Activated B cell treated with CpG ODN at 0.5 μM for 24 hours (primary cell): ENCODE results near the gene RBMS1. TPM values are rescaled to one million over a fixed set of nuclear protein-coding genes. Genes with fewer than 3 reads are reported as not detected.

Experiments
- ATAC-seq: fragments of 200-7000 bp; cut with Tn5 transposase; one replicate; pipeline ENCODE4 v1.10.0; 2021; ENCODE audit warnings: low read depth, mild to moderate bottlenecking, moderate library complexity
- CTCF ChIA-PET: fragments of 350-600 bp; sonication (Branson Sonifier 250); formaldehyde crosslinking; loops from one replicate; lab custom pipeline; 2021; ENCODE audit warnings: antibody characterized with exemption; lab: Charles Lee
- POLR2A ChIA-PET: fragments of 350-600 bp; sonication (Branson Sonifier 250); formaldehyde crosslinking; loops from one replicate; lab custom pipeline; 2021; ENCODE audit warnings: antibody characterized with exemption; lab: Charles Lee
- DNase-seq: peaks from one replicate; pipeline ENCODE4 v3.0.0; 2022
- H3K27ac Mint-ChIP-seq: one replicate; pipeline ENCODE4 v1.8.0; 2020; ENCODE audit warnings: mixed read lengths
- H3K27me3 Mint-ChIP-seq: one replicate; pipeline ENCODE4 v1.8.0; 2021; ENCODE audit warnings: mixed read lengths
- H3K36me3 Mint-ChIP-seq: one replicate; pipeline ENCODE4 v1.8.0; 2021; ENCODE audit warnings: low read depth, mixed read lengths
- H3K4me1 Mint-ChIP-seq: one replicate; pipeline ENCODE4 v1.8.0; 2021; ENCODE audit warnings: mixed read lengths
- H3K4me3 Mint-ChIP-seq: one replicate; pipeline ENCODE4 v1.8.0; 2020; ENCODE audit warnings: mild to moderate bottlenecking, mixed read lengths
- H3K9me3 Mint-ChIP-seq: one replicate; pipeline ENCODE4 v1.8.0; 2020; ENCODE audit warnings: mixed read lengths
- intact Hi-C: fragments of 100-400 bp; cut with micrococcal nuclease; formaldehyde crosslinking; loops from one replicate; pipeline ENCODE4 v1.15.1; 2024
- total RNA-seq: library from RNA; stranded (reverse); gene quantifications from 2 replicates; pipeline ENCODE4 v1.2.3, GENCODE V29; 2022
- TF ChIP-seq, protein P1 (sequence below): fragments of 200-600 bp; IDR thresholded peaks from one replicate; pipeline ENCODE4 v1.8.0; 2022; ENCODE audit warnings: antibody characterized with exemption, mild to moderate bottlenecking

The RBMS1 gene
- total RNA-seq, 1 donor from 2014 or later: 30.9 TPM

DNA sequence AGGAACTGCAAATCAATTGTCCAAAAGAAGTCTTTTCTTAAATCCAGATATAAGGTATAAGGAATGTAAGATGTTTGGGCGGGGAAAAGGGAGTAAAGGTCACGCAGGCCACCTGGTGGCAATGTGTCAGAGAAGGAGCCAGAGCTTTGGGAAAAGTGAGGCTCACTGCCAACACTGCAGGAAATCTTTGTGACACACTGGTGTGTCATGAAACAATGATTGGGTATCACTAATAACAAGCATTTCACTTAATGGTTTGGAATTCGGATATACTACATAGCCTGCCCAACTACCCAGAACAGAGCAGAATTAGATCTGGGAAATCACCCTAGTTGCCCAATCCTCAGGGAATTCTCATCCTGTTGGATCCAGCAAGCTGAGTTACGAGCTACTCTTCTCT, 61.0 kb downstream of the RBMS1 start:
- POLR2A ChIA-PET: no interaction called here
- H3K27me3 Mint-ChIP-seq: peaks cover 6% of the 10 kb centered on the region
- CTCF ChIA-PET: interaction anchor here (1.0 kb wide), 1 partner anchor 109 kb away, joined by 3 read pairs; no protein-coding TSS in a partner anchor
- DNase-seq (no peak), ATAC-seq (no peak)
- intact Hi-C loops: no loop called here
- H3K36me3 Mint-ChIP-seq: no peaks in the 10 kb centered on the region
- no peaks in the 10 kb centered on the region for H3K9me3 Mint-ChIP-seq
- H3K4me3 Mint-ChIP-seq: no peak overlapping the region
- TF ChIP-seq, protein P1, sequence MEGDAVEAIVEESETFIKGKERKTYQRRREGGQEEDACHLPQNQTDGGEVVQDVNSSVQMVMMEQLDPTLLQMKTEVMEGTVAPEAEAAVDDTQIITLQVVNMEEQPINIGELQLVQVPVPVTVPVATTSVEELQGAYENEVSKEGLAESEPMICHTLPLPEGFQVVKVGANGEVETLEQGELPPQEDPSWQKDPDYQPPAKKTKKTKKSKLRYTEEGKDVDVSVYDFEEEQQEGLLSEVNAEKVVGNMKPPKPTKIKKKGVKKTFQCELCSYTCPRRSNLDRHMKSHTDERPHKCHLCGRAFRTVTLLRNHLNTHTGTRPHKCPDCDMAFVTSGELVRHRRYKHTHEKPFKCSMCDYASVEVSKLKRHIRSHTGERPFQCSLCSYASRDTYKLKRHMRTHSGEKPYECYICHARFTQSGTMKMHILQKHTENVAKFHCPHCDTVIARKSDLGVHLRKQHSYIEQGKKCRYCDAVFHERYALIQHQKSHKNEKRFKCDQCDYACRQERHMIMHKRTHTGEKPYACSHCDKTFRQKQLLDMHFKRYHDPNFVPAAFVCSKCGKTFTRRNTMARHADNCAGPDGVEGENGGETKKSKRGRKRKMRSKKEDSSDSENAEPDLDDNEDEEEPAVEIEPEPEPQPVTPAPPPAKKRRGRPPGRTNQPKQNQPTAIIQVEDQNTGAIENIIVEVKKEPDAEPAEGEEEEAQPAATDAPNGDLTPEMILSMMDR: no peak
- H3K4me1 Mint-ChIP-seq: peaks cover 26% of the 10 kb centered on the region
- no peak overlapping the region for H3K27ac Mint-ChIP-seq

DNA sequence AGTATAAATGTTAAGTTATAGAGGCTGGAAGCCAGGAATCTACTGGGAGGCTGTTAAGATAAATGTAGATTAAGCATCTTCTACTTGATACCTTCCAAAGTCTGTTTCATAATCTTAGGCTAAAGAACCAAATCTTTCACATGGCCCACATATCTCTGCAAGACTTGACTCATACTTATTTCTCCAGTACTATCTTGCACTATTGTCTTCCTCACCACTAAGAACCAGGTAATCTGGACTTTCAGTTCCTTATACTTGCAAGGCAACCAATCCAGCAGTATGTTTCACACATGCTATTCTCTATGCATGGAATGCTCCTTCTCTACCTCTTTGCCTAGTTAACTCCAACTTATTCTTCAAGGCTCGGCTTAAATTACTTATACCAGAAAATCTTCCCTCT, 62.2 kb downstream of the RBMS1 start:
- CTCF ChIA-PET: interaction anchor here (3.7 kb wide), 1 partner anchor 24 kb away, joined by 16 read pairs; no protein-coding TSS in a partner anchor

DNA sequence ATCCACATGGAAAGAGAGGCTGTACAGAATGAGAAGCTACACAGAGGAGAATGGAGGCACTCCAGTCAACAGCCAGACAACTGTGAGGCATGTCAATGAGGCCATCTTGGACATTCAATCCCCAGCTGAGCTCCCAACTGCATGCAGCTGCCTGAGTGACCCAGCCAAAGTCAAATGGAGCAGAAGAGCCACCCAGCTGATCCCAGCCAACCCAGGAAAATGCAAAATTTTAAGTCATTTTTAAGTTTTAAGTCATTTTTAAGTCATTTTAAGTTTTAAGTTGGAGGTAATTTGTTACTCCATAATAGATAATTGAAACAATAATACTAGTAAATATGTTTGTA, 63.6 kb downstream of the RBMS1 start:
- ATAC-seq (no peak), DNase-seq (no peak)
- Mint-ChIP-seq H3K27ac (no peak overlapping the region), H3K9me3 (no peaks in the 10 kb centered on the region), H3K4me1 (peaks cover 34% of the 10 kb centered on the region), H3K27me3 (no peaks in the 10 kb centered on the region), H3K36me3 (no peaks in the 10 kb centered on the region), H3K4me3 (no peak overlapping the region)
- TF ChIP-seq, protein P1: no peak
- intact Hi-C loops: no loop called here
- CTCF ChIA-PET: interaction anchor here (1.3 to 3.7 kb wide), 6 partner anchors 17 to 107 kb away, joined by 4 to 16 read pairs (median 6); no protein-coding TSS in a partner anchor
- POLR2A ChIA-PET: interaction anchor here (2.3 to 4.2 kb wide), 2 partner anchors 19 to 23 kb away, joined by 6 to 37 read pairs; no protein-coding TSS in a partner anchor

More for the DNA sequence above, 62.2 kb downstream of the RBMS1 start:
- TF ChIP-seq, protein P1: no peak
- intact Hi-C loops: no loop called here
- DNase-seq (no peak), ATAC-seq (peak; percentile 85)
- Mint-ChIP-seq H3K4me1 (peaks cover 32% of the 10 kb centered on the region), H3K4me3 (no peak overlapping the region), H3K9me3 (no peaks in the 10 kb centered on the region), H3K36me3 (no peaks in the 10 kb centered on the region), H3K27me3 (peaks cover 3% of the 10 kb centered on the region), H3K27ac (no peak overlapping the region)
- POLR2A ChIA-PET: interaction anchor here (4.2 kb wide), 1 partner anchor 24 kb away, joined by 37 read pairs; no protein-coding TSS in a partner anchor

DNA sequence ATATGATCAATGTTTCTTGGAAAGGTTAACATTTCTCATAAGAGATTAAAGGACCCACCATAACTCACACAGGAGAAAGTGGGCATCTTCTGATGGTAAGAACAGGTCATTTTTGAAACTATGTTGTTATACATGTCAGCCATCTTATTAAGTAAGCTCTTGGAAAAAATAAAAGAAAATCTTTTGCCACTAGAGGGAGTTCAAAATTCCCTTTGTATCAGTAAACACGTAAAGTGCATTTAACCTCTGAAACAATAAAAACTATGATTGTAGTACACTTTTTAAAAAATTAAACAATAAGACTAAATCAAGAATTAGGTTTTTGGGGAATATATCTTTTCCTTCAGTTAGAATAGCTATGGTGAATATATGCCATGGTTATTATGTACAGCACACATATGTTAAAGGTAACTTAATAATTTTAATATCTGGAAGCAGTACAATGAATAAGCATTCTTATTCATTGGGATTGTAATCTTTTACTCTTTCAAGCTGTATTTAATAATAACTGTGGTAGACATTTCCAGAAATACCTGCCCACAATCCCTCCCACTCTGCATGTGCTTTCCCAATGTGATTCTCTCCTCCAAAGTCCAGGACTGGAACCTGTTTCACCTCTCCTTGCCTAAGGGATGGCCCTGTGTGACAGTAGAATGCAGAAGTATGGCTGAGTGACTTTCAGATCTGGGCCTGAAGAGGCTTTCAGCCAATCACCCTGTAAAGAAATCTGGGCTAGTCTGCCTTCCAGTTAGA, 64.2 kb downstream of the RBMS1 start:
- H3K27me3 Mint-ChIP-seq: no peaks in the 10 kb centered on the region

More for the DNA sequence above, 64.2 kb downstream of the RBMS1 start:
- no peaks in the 10 kb centered on the region for H3K36me3 Mint-ChIP-seq
- H3K4me3 Mint-ChIP-seq: no peak overlapping the region
- ATAC-seq (peak; percentile 46), DNase-seq (no peak)
- TF ChIP-seq, protein P1: peak; percentile 65
- H3K9me3 Mint-ChIP-seq: no peaks in the 10 kb centered on the region
- ChIA-PET POLR2A (interaction anchor here (1.2 to 4.2 kb wide), 3 partner anchors 18 to 28 kb away, joined by 3 to 37 read pairs (median 6); no protein-coding TSS in a partner anchor), CTCF (interaction anchor here (0.7 to 3.7 kb wide), 13 partner anchors 15 to 274 kb away, joined by 3 to 16 read pairs (median 5); no protein-coding TSS in a partner anchor)
- H3K4me1 Mint-ChIP-seq: peaks cover 34% of the 10 kb centered on the region
- H3K27ac Mint-ChIP-seq: peak overlapping the region; percentile 54
- intact Hi-C loops: loop anchor here (1.0 to 5.0 kb wide), 5 partner anchors 18 to 843 kb away; no protein-coding TSS in a partner anchor
